IPS-18c (cell line): ENCODE results near the gene PRKG1.
"Not testable (repeated sequence)": the region's sequence is repeated elsewhere in the genome, so short reads cannot be mapped to it uniquely, and the experiment has no call there.

Source experiments
- H3K4me3 ChIP-seq: 2 replicates; pipeline ENCODE4 v1.7.0; 2013; ENCODE audit warnings: low read depth, mild to moderate bottlenecking, low read length, moderate library complexity; ENCODE audit not compliant: insufficient read depth
- H3K9me3 ChIP-seq: one replicate; pipeline ENCODE4 v1.6.1; 2013; ENCODE audit warnings: mild to moderate bottlenecking, low read length, moderate library complexity; ENCODE audit not compliant: control insufficient read depth, insufficient read depth

PRKG1 gene

GRCh38 chr10:51230887-51231585, 156.7 kb downstream of the PRKG1 start:
- Histone ChIP-seq H3K4me3 (no peak overlapping the region), H3K9me3 (no peaks in the 10 kb centered on the region)

- H3K4me3 ChIP-seq = no peak overlapping the region
- H3K9me3 ChIP-seq = no peaks in the 10 kb centered on the region
Measured at GRCh38 chr10:51231754-51232153, 157.5 kb downstream of the PRKG1 start.

DNA sequence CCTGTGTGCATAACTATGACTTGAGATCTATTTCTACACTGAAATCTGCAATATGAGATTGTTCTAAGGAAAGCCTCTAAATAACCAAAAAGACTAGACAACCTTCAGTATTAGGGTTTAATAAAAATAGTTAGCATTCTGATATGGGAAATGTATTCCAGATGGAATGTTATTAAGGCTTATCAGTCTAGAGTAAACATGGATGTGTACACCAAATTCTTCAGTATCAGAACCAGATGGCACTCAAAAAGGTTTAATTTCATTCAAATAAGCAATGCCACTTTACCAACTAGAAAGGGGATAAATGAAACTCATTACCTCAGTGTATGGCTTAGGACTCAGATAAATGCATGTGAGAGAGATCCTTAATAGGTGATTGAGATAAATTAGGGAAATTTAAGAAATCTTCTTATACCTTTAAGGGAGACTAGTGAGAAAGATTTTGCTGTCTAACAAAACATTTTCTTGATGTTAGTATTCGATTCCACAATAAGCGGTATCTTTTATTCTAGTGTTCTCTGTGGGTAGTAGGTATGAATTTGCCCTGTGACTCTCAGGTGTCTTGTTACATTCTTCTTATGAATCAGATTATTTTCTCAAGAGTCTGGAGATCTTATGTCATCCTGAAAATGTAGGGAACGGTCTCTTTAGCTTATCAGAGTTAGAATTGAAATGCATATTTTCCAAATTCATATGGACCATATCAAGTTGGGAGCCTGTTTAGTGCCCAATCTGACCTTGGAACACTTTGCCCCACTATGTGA, 159.2 kb downstream of the PRKG1 start:
- Histone ChIP-seq H3K4me3 (no peak overlapping the region), H3K9me3 (no peaks in the 10 kb centered on the region)

GRCh38 chr10:51235865-51236264, 161.6 kb downstream of the PRKG1 start:
- no peaks in the 10 kb centered on the region for H3K9me3 ChIP-seq
- H3K4me3 ChIP-seq = no peak overlapping the region

GRCh38 chr10:51239006-51239405, 164.7 kb downstream of the PRKG1 start:
- H3K9me3 ChIP-seq = no peaks in the 10 kb centered on the region
- no peak overlapping the region for H3K4me3 ChIP-seq

DNA sequence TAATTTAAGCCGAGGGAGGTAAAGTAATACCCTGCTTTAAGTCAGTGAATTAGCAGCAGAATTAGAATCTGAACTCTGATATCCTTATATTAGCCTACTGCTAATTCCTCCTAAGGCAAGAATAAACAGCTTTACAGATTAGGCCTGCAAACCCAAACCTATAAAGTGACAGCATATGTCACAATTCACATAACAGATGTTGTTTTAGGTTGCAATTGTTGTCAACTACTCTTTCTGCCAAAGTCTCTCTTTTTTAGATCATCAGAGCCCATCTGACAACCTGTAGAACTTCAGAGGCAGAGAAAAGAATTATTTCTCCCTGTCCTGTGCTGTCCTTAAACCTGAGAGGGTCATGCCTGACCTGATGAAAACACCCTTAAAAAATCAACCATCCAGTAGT, 167.2 kb downstream of the PRKG1 start:
- Histone ChIP-seq H3K4me3 (no peak overlapping the region), H3K9me3 (no peaks in the 10 kb centered on the region)

- Histone ChIP-seq H3K9me3 (no peaks in the 10 kb centered on the region), H3K4me3 (no peak overlapping the region)
Measured at GRCh38 chr10:51242393-51242792, 168.1 kb downstream of the PRKG1 start.

- no peaks in the 10 kb centered on the region for H3K9me3 ChIP-seq
- no peak overlapping the region for H3K4me3 ChIP-seq
Measured at GRCh38 chr10:51244309-51244708, 170.0 kb downstream of the PRKG1 start.

- H3K4me3 ChIP-seq = no peak overlapping the region
Measured at GRCh38 chr10:51244748-51245490, 170.6 kb downstream of the PRKG1 start.

DNA sequence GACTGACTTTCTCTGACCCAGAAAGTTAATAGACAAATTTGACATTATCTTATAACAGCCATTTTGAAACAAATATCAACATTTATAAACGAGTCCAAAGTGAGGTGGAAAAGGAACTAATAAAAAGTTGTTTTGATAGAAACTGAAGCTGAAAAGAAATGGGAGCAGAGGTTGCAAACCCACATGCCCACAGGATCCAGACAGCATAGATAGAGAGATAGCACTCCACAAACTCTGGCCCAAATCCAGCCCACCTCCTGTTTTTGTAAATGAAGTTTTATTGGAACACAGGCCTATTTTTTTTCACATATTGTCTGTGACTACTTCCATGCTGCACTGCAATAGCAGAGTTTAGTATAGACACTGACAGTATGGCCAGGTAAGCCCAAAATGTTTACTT, 171.9 kb downstream of the PRKG1 start:
- H3K9me3 ChIP-seq = no peaks in the 10 kb centered on the region
- no peak overlapping the region for H3K4me3 ChIP-seq

More at GRCh38 chr10:51244748-51245490, 170.6 kb downstream of the PRKG1 start:
- H3K9me3 ChIP-seq = no peaks in the 10 kb centered on the region

DNA sequence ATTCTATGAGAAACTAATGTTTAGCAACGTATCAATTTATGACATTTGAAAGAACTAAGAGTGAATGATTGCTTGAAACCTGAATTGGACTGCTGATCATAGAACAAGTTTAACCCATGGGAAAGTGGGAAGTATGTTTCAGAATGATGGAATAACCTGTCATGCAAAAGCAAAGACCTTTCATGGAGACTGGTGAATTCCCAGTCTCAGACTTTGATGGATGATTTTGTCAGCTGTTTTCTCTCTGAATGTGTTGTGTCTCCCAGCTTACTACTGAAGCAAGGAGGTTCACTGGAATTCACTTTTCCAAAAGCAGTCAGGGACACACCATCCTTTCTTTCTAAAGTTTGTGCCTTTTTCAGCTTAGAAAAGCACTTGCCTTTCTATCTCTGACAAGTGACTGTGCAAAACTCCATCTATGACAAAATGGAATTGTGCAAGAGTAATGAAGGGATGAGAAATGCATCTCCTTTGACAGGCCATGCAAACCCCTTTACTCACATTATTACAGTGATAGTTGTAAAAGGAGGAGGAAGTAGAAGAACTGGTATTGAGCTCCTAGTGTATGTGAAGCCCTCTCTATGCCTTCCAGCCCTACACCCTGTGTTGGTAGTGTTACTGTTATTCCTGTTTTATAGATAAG, 176.1 kb downstream of the PRKG1 start:
- Histone ChIP-seq H3K9me3 (no peaks in the 10 kb centered on the region), H3K4me3 (no peak overlapping the region)

DNA sequence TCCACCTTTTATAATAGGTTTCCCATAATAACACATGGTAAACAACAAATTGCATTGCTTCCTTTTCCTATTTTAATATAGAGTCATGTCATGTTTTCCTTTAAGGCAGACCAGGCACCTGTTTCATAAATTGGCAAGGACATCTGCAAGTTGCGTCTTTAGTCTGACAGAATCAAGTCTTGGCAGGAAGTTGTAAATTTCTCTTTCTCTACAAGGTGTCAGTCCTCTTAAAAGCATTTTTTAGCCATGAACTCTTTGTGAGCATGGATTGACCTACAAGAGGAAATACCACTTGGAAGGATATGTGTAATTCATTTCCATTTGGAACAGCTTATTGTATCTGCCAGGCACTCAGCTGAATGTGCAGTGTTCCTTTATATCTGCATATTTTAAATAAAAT, 176.8 kb downstream of the PRKG1 start:
- H3K9me3 ChIP-seq = no peaks in the 10 kb centered on the region
- H3K4me3 ChIP-seq = no peak overlapping the region

DNA sequence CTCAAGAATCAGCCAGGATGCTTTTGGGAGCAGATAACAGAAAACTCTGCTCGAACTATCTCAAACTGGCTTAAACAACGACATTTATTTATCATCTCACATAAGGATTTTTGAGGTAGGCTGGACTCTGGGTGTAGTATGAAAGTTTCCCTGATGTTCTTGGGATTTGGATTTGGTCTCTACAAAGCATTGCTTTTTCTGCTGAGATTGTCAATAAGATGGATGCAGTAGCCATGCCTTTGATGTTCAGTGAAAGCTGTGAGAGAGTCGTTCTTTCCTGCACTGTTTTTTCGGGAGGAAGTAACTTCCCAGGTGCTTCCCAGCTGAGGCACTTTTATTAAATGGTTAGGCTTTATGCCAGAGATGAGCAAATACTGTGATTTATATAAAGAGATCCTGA, 181.1 kb downstream of the PRKG1 start:
- Histone ChIP-seq H3K9me3 (no peaks in the 10 kb centered on the region), H3K4me3 (no peak overlapping the region)

GRCh38 chr10:51257511-51258248, 183.4 kb downstream of the PRKG1 start:
- H3K4me3 ChIP-seq = no peak overlapping the region
- H3K9me3 ChIP-seq = no peaks in the 10 kb centered on the region

GRCh38 chr10:51260376-51260775, 186.1 kb downstream of the PRKG1 start:
- H3K9me3 ChIP-seq = no peaks in the 10 kb centered on the region
- H3K4me3 ChIP-seq = no peak overlapping the region

- Histone ChIP-seq H3K9me3 (no peaks in the 10 kb centered on the region), H3K4me3 (no peak overlapping the region)
Measured at GRCh38 chr10:51266496-51266895, 192.2 kb downstream of the PRKG1 start.

GRCh38 chr10:51267980-51268570, 193.8 kb downstream of the PRKG1 start:
- H3K4me3 ChIP-seq, H3K9me3 ChIP-seq: not testable (repeated sequence)
